Activated T-cell treated with anti-CD3 and anti-CD28 coated beads, Interleukin-2, amount 50 U/mL, for 48 hours (primary cell): Measurements from ENCODE around the gene WNT3.
"Not testable (repeated sequence)": the region's sequence is repeated elsewhere in the genome, so short reads cannot be mapped to it uniquely, and the experiment has no call there.

Source experiments
- DNase-seq, 2 experiments: peaks; one replicate each; pipeline ENCODE4 v3.0.0-alpha.2; 2020

Gene WNT3

GRCh38 chr17:46812624-46813318 lies 5.7 kb downstream of the WNT3 start:
- DNase-seq = no peak

- DNase-seq = no peak
Observed at GRCh38 chr17:46811978-46812583, 6.4 kb downstream of the WNT3 start.

GRCh38 chr17:46810837-46811236 lies 7.7 kb downstream of the WNT3 start:
- no peak for DNase-seq

- no peak for DNase-seq
Observed at GRCh38 chr17:46809110-46809571, 9.4 kb downstream of the WNT3 start.

- no peak for DNase-seq
Observed at GRCh38 chr17:46805771-46806170, 12.7 kb downstream of the WNT3 start.

GRCh38 chr17:46803544-46803943 lies 14.9 kb downstream of the WNT3 start:
- no peak for DNase-seq

- DNase-seq = no peak
Observed at GRCh38 chr17:46802800-46803199, 15.7 kb downstream of the WNT3 start.

- no peak for DNase-seq
Observed at GRCh38 chr17:46800573-46800972, 17.9 kb downstream of the WNT3 start.

- no peak for DNase-seq
Observed at GRCh38 chr17:46796956-46797530, 21.4 kb downstream of the WNT3 start.

GRCh38 chr17:46796524-46796923 lies 22.0 kb downstream of the WNT3 start:
- DNase-seq = no peak

GRCh38 chr17:46796084-46796483 lies 22.4 kb downstream of the WNT3 start:
- no peak for DNase-seq

GRCh38 chr17:46795379-46795952 lies 23.0 kb downstream of the WNT3 start:
- DNase-seq = no peak

- no peak for DNase-seq
Observed at GRCh38 chr17:46794318-46794717, 24.2 kb downstream of the WNT3 start.

GRCh38 chr17:46793541-46793940 lies 25.0 kb downstream of the WNT3 start:
- no peak for DNase-seq

- not testable (repeated sequence) for DNase-seq
Observed at GRCh38 chr17:46793023-46793422, 25.5 kb downstream of the WNT3 start.

- no peak for DNase-seq
Observed at GRCh38 chr17:46792071-46792470, 26.4 kb downstream of the WNT3 start.

GRCh38 chr17:46791531-46791930 lies 27.0 kb downstream of the WNT3 start:
- no peak for DNase-seq

- no peak for DNase-seq
Observed at GRCh38 chr17:46790216-46790615, 28.3 kb downstream of the WNT3 start.

GRCh38 chr17:46789610-46790009 lies 28.9 kb downstream of the WNT3 start:
- no peak for DNase-seq

GRCh38 chr17:46788796-46789195 lies 29.7 kb downstream of the WNT3 start:
- DNase-seq = no peak

- DNase-seq = no peak
Observed at GRCh38 chr17:46788300-46788699, 30.2 kb downstream of the WNT3 start.

- no peak for DNase-seq
Observed at GRCh38 chr17:46787478-46787877, 31.0 kb downstream of the WNT3 start.

- DNase-seq = no peak
Observed at GRCh38 chr17:46785696-46786095, 32.8 kb downstream of the WNT3 start.

GRCh38 chr17:46783031-46783593 lies 35.4 kb downstream of the WNT3 start:
- DNase-seq = no peak
